NT2/D1 (cell line): Measurements from ENCODE around the gene CRB1.

Source experiments
- SUZ12 ChIP-seq: IDR thresholded peaks from 2 replicates; pipeline ENCODE4 v1.6.1; 2011; ENCODE audit not compliant: insufficient read length, insufficient read depth; ENCODE audit errors: extremely low read depth
- YY1 ChIP-seq: IDR thresholded peaks from 2 replicates; pipeline ENCODE4 v1.6.1; 2011; ENCODE audit not compliant: insufficient read length, insufficient read depth

GRCh38 chr1:197394831-197395608, 127.0 kb downstream of the CRB1 start:
- TF ChIP-seq YY1 (no peak), SUZ12 (no peak)
